Neural progenitor cell (in vitro differentiated cells): Measurements from ENCODE around the gene WWOX. TPM values are rescaled to one million over a fixed set of nuclear protein-coding genes. Genes with fewer than 3 reads are reported as not detected.

ENCODE experiments used
- DNase-seq: peaks from one replicate; pipeline ENCODE4 v3.0.0-alpha.2; 2016; ENCODE audit warnings: low spot score
- H2AFZ ChIP-seq: fragments of 200-600 bp; sonication (generic); replicated peaks from 2 replicates; pipeline ENCODE4 v1.6.1; 2016; ENCODE audit warnings: antibody characterized with exemption
- H3F3A ChIP-seq: fragments of 200-600 bp; sonication (generic); 2 replicates; pipeline ENCODE4 v1.6.1; 2016; ENCODE audit warnings: antibody characterized with exemption, low read depth
- H3K27ac ChIP-seq: fragments of 200-600 bp; sonication (generic); 2 replicates; pipeline ENCODE4 v1.5.1; 2016; ENCODE audit warnings: mild to moderate bottlenecking
- H3K27me3 ChIP-seq: fragments of 200-600 bp; sonication (generic); 2 replicates; pipeline ENCODE4 v1.6.1; 2016; ENCODE audit warnings: mild to moderate bottlenecking, moderate library complexity
- H3K36me3 ChIP-seq: fragments of 200-600 bp; sonication (generic); 2 replicates; pipeline ENCODE4 v1.5.1; 2016
- H3K4me1 ChIP-seq: fragments of 200-600 bp; sonication (generic); 2 replicates; pipeline ENCODE4 v1.6.1; 2016; ENCODE audit warnings: mixed run types
- H3K4me2 ChIP-seq: fragments of 200-600 bp; sonication (generic); 2 replicates; pipeline ENCODE4 v1.6.1; 2016
- H3K4me3 ChIP-seq: fragments of 200-600 bp; sonication (generic); 2 replicates; pipeline ENCODE4 v1.5.1; 2016
- H3K79me2 ChIP-seq: fragments of 200-600 bp; sonication (generic); 2 replicates; pipeline ENCODE4 v1.6.1; 2016; ENCODE audit warnings: low read depth
- H3K9ac ChIP-seq: fragments of 200-600 bp; sonication (generic); 2 replicates; pipeline ENCODE4 v1.6.1; 2016
- H3K9me3 ChIP-seq: fragments of 200-600 bp; sonication (generic); 2 replicates; pipeline ENCODE4 v1.5.1; 2016; ENCODE audit warnings: low read depth
- H4K20me1 ChIP-seq: fragments of 200-600 bp; sonication (generic); 2 replicates; pipeline ENCODE4 v1.6.1; 2016; ENCODE audit warnings: low read depth
- H3K27ac Mint-ChIP-seq: 3 replicates; pipeline ENCODE4 v1.8.0; 2021; ENCODE audit warnings: mixed read lengths
- H3K27me3 Mint-ChIP-seq: 2 replicates; pipeline ENCODE4 v1.8.0; 2022; ENCODE audit warnings: low read depth, mild to moderate bottlenecking, inconsistent platforms, moderate library complexity, mixed read lengths; ENCODE audit not compliant: insufficient read depth
- H3K36me3 Mint-ChIP-seq: 3 replicates; pipeline ENCODE4 v1.8.0; 2021; ENCODE audit warnings: mixed read lengths
- H3K4me1 Mint-ChIP-seq: 3 replicates; pipeline ENCODE4 v1.8.0; 2021; ENCODE audit warnings: mixed read lengths
- H3K4me3 Mint-ChIP-seq: 3 replicates; pipeline ENCODE4 v1.8.0; 2021; ENCODE audit warnings: mild to moderate bottlenecking, moderate library complexity, mixed read lengths
- H3K9me3 Mint-ChIP-seq: 3 replicates; pipeline ENCODE4 v1.8.0; 2020; ENCODE audit warnings: mixed read lengths
- CTCF ChIP-seq: fragments of 200-600 bp; sonication (generic); IDR thresholded peaks from 2 replicates; pipeline ENCODE4 v1.5.1; 2017; ENCODE audit warnings: antibody characterized with exemption, mild to moderate bottlenecking
- EZH2 ChIP-seq: fragments of 200-600 bp; sonication (generic); IDR thresholded peaks from 2 replicates; pipeline ENCODE4 v1.6.1; 2017; ENCODE audit warnings: antibody characterized with exemption, mild to moderate bottlenecking, moderate library complexity
- EZH2phosphoT487 ChIP-seq: fragments of 200-600 bp; sonication (generic); IDR thresholded peaks from 2 replicates; pipeline ENCODE4 v1.6.1; 2017; ENCODE audit warnings: antibody characterized with exemption
- total RNA-seq: library from RNA; depleted of rRNA; stranded (reverse); fragments of >200 nt; gene quantifications from 2 replicates; pipeline ENCODE4 v1.2.3, GENCODE V29; 2015; ENCODE audit warnings: low replicate concordance

WWOX gene
- total RNA-seq, 1 donor from 2014 or later: 63.7 TPM

- Histone ChIP-seq H2AFZ (no peak overlapping the region), H3K79me2 (no peaks in the 10 kb centered on the region), H3K9me3 (no peaks in the 10 kb centered on the region), H3K4me3 (no peak overlapping the region), H3K9ac (no peak overlapping the region), H3K36me3 (no peaks in the 10 kb centered on the region), H3K27ac (no peak overlapping the region), H3F3A (no peaks in the 10 kb centered on the region), H3K27me3 (no peaks in the 10 kb centered on the region), H4K20me1 (no peaks in the 10 kb centered on the region), H3K4me1 (no peaks in the 10 kb centered on the region), H3K4me2 (no peak overlapping the region)
- Mint-ChIP-seq H3K27me3 (peaks cover 2% of the 10 kb centered on the region), H3K4me1 (peaks cover 4% of the 10 kb centered on the region), H3K36me3 (no peaks in the 10 kb centered on the region), H3K27ac (no peak overlapping the region), H3K9me3 (no peaks in the 10 kb centered on the region), H3K4me3 (no peak overlapping the region)
- TF ChIP-seq EZH2 (no peak), CTCF (no peak), EZH2phosphoT487 (no peak)
- no peak for DNase-seq
These were observed 973.1 kb downstream of the WWOX start for GRCh38 chr16:79072517-79072916.

GRCh38 chr16:79073566-79073965 lies 974.1 kb downstream of the WWOX start:
- Histone ChIP-seq H3K4me1 (no peaks in the 10 kb centered on the region), H3K9me3 (no peaks in the 10 kb centered on the region), H3K79me2 (no peaks in the 10 kb centered on the region), H3K27me3 (no peaks in the 10 kb centered on the region), H3F3A (no peaks in the 10 kb centered on the region), H3K36me3 (no peaks in the 10 kb centered on the region), H2AFZ (no peak overlapping the region), H3K9ac (no peak overlapping the region), H4K20me1 (no peaks in the 10 kb centered on the region), H3K27ac (no peak overlapping the region), H3K4me2 (no peak overlapping the region), H3K4me3 (no peak overlapping the region)
- Mint-ChIP-seq H3K4me1 (no peaks in the 10 kb centered on the region), H3K4me3 (no peak overlapping the region), H3K36me3 (no peaks in the 10 kb centered on the region), H3K9me3 (no peaks in the 10 kb centered on the region), H3K27ac (no peak overlapping the region), H3K27me3 (no peaks in the 10 kb centered on the region)
- TF ChIP-seq CTCF (no peak), EZH2phosphoT487 (no peak)
- no peak for DNase-seq

GRCh38 chr16:79074541-79074940 lies 975.1 kb downstream of the WWOX start:
- Mint-ChIP-seq H3K4me3 (no peak overlapping the region), H3K4me1 (no peaks in the 10 kb centered on the region), H3K9me3 (no peaks in the 10 kb centered on the region), H3K36me3 (no peaks in the 10 kb centered on the region), H3K27me3 (no peaks in the 10 kb centered on the region), H3K27ac (no peak overlapping the region)
- Histone ChIP-seq H3K4me3 (no peak overlapping the region), H3K9me3 (no peaks in the 10 kb centered on the region), H3K27ac (no peak overlapping the region), H3K27me3 (no peaks in the 10 kb centered on the region), H3K4me2 (no peak overlapping the region), H3K4me1 (no peaks in the 10 kb centered on the region), H2AFZ (no peak overlapping the region), H4K20me1 (no peaks in the 10 kb centered on the region), H3K36me3 (no peaks in the 10 kb centered on the region), H3K79me2 (no peaks in the 10 kb centered on the region), H3K9ac (no peak overlapping the region), H3F3A (no peaks in the 10 kb centered on the region)
- DNase-seq: no peak
- TF ChIP-seq EZH2 (no peak), CTCF (no peak), EZH2phosphoT487 (no peak)

GRCh38 chr16:79074951-79075350 lies 975.5 kb downstream of the WWOX start:
- Mint-ChIP-seq H3K36me3 (no peaks in the 10 kb centered on the region), H3K27me3 (peaks cover under 1% of the 10 kb centered on the region), H3K9me3 (no peaks in the 10 kb centered on the region), H3K27ac (no peak overlapping the region), H3K4me3 (no peak overlapping the region), H3K4me1 (no peaks in the 10 kb centered on the region)
- no peaks in the 10 kb centered on the region for H3K27me3 ChIP-seq
- H3K4me2 ChIP-seq: no peak overlapping the region
- H3K27ac ChIP-seq: no peak overlapping the region
- H3K9ac ChIP-seq: no peak overlapping the region
- H4K20me1 ChIP-seq: no peaks in the 10 kb centered on the region
- H3K4me3 ChIP-seq: no peak overlapping the region
- no peak overlapping the region for H2AFZ ChIP-seq
- no peaks in the 10 kb centered on the region for H3F3A ChIP-seq
- no peaks in the 10 kb centered on the region for H3K9me3 ChIP-seq
- no peaks in the 10 kb centered on the region for H3K4me1 ChIP-seq
- H3K36me3 ChIP-seq: no peaks in the 10 kb centered on the region
- DNase-seq: no peak
- TF ChIP-seq CTCF: no peak
- TF ChIP-seq EZH2phosphoT487: no peak
- no peak for TF ChIP-seq EZH2
- no peaks in the 10 kb centered on the region for H3K79me2 ChIP-seq
